Spleen (tissue), 11 donors: ENCODE measurements around the gene PREPL. TPM values are rescaled to one million over a fixed set of nuclear protein-coding genes. Genes with fewer than 3 reads are reported as not detected.

Source experiments
- DNase-seq: peaks from one replicate; pipeline ENCODE4 v3.0.0-alpha.2; 2020
- H3K27ac ChIP-seq, 8 donors: fragments of 200-600 bp; sonication (generic) in 7 of 8; 1 replicate in 4 of 8; 2 replicates in 4 of 8; pipeline versions ENCODE4 v1.5.0 to v1.8.0; 2016 to 2021; ENCODE audit warnings: inconsistent platforms in 4 of 8, mild to moderate bottlenecking in 4 of 8, moderate library complexity in 1 of 8
- H3K27me3 ChIP-seq, 7 donors: fragments of 200-600 bp; sonication (generic) in 6 of 7; replicated peaks in 1 of 7; 1 replicate in 4 of 7; 2 replicates in 3 of 7; pipeline versions ENCODE4 v1.5.0 to v1.8.0; 2016 to 2021; ENCODE audit warnings: inconsistent platforms in 3 of 7, mild to moderate bottlenecking in 1 of 7
- H3K36me3 ChIP-seq, 6 donors: fragments of 200-600 bp; sonication (generic) in 5 of 6; 1 replicate in 4 of 6; 2 replicates in 2 of 6; pipeline versions ENCODE4 v1.5.0 to v1.8.0; 2016 to 2021; ENCODE audit warnings: inconsistent platforms in 2 of 6
- H3K4me1 ChIP-seq, 6 donors: fragments of 200-600 bp; sonication (generic) in 5 of 6; 1 replicate in 3 of 6; 2 replicates in 3 of 6; pipeline versions ENCODE4 v1.5.0 to v1.8.0; 2016 to 2021; ENCODE audit warnings: inconsistent platforms in 3 of 6
- H3K4me3 ChIP-seq, 8 donors: fragments of 200-600 bp; sonication (generic) in 7 of 8; 1 replicate in 4 of 8; 2 replicates in 4 of 8; pipeline versions ENCODE4 v1.5.0 to v1.8.0; 2016 to 2021; ENCODE audit warnings: inconsistent platforms in 4 of 8, mild to moderate bottlenecking in 4 of 8, moderate library complexity in 2 of 8
- H3K9me3 ChIP-seq, 8 donors: fragments of 200-600 bp; sonication (generic) in 7 of 8; 1 replicate in 4 of 8; 2 replicates in 4 of 8; pipeline versions ENCODE4 v1.5.0 to v1.8.0; 2016 to 2021; ENCODE audit warnings: inconsistent platforms in 4 of 8
- CTCF ChIP-seq, 11 experiments: fragments of 200-600 bp in 7 of 11; fragments of 450-650 bp in 4 of 11; sonication (generic) in 4 of 11; IDR thresholded peaks in 8 of 11; conservative IDR thresholded peaks in 3 of 11; 1 replicate in 7 of 11; 2 replicates in 4 of 11; pipeline versions ENCODE4 v1.4.0 to v1.8.0; 2016 to 2021; ENCODE audit warnings: antibody characterized with exemption in 11 of 11, inconsistent platforms in 4 of 11, mild to moderate bottlenecking in 1 of 11
- POLR2A ChIP-seq, 3 donors: fragments of 450-650 bp; IDR thresholded peaks; one replicate each; pipeline ENCODE4 v1.5.1; 2017; ENCODE audit warnings: antibody characterized with exemption in 3 of 3, mild to moderate bottlenecking in 1 of 3
- POLR2AphosphoS5 ChIP-seq, 3 donors: sonication (generic); formaldehyde crosslinking; IDR thresholded peaks; one replicate each; pipeline ENCODE4 v1.5.1; 2017; ENCODE audit warnings: antibody characterized with exemption in 3 of 3
- WGBS, 5 donors: extraction: QIAGEN DNeasy Blood & Tissue Kit in 3 of 5; methylation state at CpG; one replicate each; pipeline versions ENCODE4 v1.1.5 to v1.1.7; 2013 to 2018; 5-methylcytosine and 5-hydroxymethylcytosine counted together
- intact Hi-C: fragments of 100-400 bp; cut with DNase I; formaldehyde crosslinking; loops from one replicate; pipeline ENCODE4 v1.15.0; 2023; ENCODE audit warnings: low total_unique reads
- polyA plus RNA-seq, 3 donors: library from polyadenylated mRNA; stranded (reverse); fragments of 200-250 nt; gene quantifications; one replicate each; pipeline ENCODE4 v1.2.1, GENCODE V29; 2013
- total RNA-seq, 7 donors: library from RNA; depleted of rRNA in 3 of 7; stranded (reverse); fragments of >200 nt in 3 of 7; fragmentation: NEBNext Ultra II Directional in 4 of 7; extraction: Animal tissue kit (Norgen Biotek cat#: 25700) in 4 of 7; gene quantifications; one replicate each; pipeline versions ENCODE4 v1.1.0 to v1.2.1, GENCODE V29; 2016 to 2021
- donor health status: healthy with polysubstance abuse.
- donor health status: DM: no; HTN: no; CAD: no; lungs with moderate emphysema.
- donor health status: DM: no; HTN: no; CAD: no.
- donor health status: Bipolar disorder and iron deficiency.
- donor health status: healthy.
- donor health status: DM: no; HTN: no; CAD: no.
- donor health status: DM: yes; HTN: yes; CAD: no.

Gene PREPL
- total and polyA plus RNA-seq, 10 donors = 4.0 to 34.4 (median 26.5) TPM

- no peak for DNase-seq
- H3K36me3 ChIP-seq = peaks cover 0 to 9% (median 0%) of the 10 kb centered on the region in 6 donors
- no peak for TF ChIP-seq POLR2AphosphoS5 (IDR thresholded peaks at IDR 0.05)
- TF ChIP-seq CTCF (IDR thresholded peaks at IDR 0.05 in 8 of 11, conservative IDR thresholded peaks at IDR 0.05 in 3 of 11) = no peak
- 33 to 39% (median 36%) methylated on average over 3 of the region's 3 CpGs for WGBS, 5 donors
- intact Hi-C loops = no loop called here
- peaks cover 11 to 54% (median 38%) of the 10 kb centered on the region in 6 donors for H3K4me1 ChIP-seq
- no peak overlapping the region for H3K27ac ChIP-seq
- no peaks in the 10 kb centered on the region for H3K27me3 ChIP-seq
- no peak overlapping the region for H3K4me3 ChIP-seq
- no peaks in the 10 kb centered on the region for H3K9me3 ChIP-seq
These were observed 2.8 kb downstream of the PREPL start for GRCh38 chr2:44358503-44358902.

GRCh38 chr2:44354761-44355160 is 6.5 kb downstream of the PREPL start:
- H3K4me1 ChIP-seq = peaks cover 11 to 56% (median 29%) of the 10 kb centered on the region in 6 donors
- intact Hi-C loops = no loop called here
- H3K36me3 ChIP-seq = peaks cover 0 to 9% (median 0%) of the 10 kb centered on the region in 6 donors
- H3K4me3 ChIP-seq = no peak overlapping the region
- TF ChIP-seq POLR2A (IDR thresholded peaks at IDR 0.05) (no peak), POLR2AphosphoS5 (IDR thresholded peaks at IDR 0.05) (no peak), CTCF (IDR thresholded peaks at IDR 0.05 in 8 of 11, conservative IDR thresholded peaks at IDR 0.05 in 3 of 11) (no peak)
- no peaks in the 10 kb centered on the region for H3K9me3 ChIP-seq
- no peaks in the 10 kb centered on the region for H3K27me3 ChIP-seq
- no peak overlapping the region for H3K27ac ChIP-seq
- no peak for DNase-seq
- WGBS, 5 donors = 92 to 94% (median 94%) methylated on average over 6 of the region's 6 CpGs

- peaks cover 0 to 37% (median 11%) of the 10 kb centered on the region in 6 donors for H3K4me1 ChIP-seq
- H3K4me3 ChIP-seq = no peak overlapping the region
- WGBS, 5 donors = 94 to 100% (median 99%) methylated on average over 1 of the region's 1 CpG
- H3K36me3 ChIP-seq = peaks cover 0 to 9% (median 0%) of the 10 kb centered on the region in 6 donors
- H3K9me3 ChIP-seq = no peaks in the 10 kb centered on the region
- TF ChIP-seq CTCF (IDR thresholded peaks at IDR 0.05 in 8 of 11, conservative IDR thresholded peaks at IDR 0.05 in 3 of 11) (no peak), POLR2A (IDR thresholded peaks at IDR 0.05) (no peak), POLR2AphosphoS5 (IDR thresholded peaks at IDR 0.05) (no peak)
- no peak for DNase-seq
- H3K27ac ChIP-seq = no peak overlapping the region
- no peaks in the 10 kb centered on the region for H3K27me3 ChIP-seq
- intact Hi-C loops = no loop called here
These were observed 8.8 kb downstream of the PREPL start for GRCh38 chr2:44352510-44352909.

GRCh38 chr2:44351676-44352075 is 9.6 kb downstream of the PREPL start:
- no peak for TF ChIP-seq POLR2AphosphoS5 (IDR thresholded peaks at IDR 0.05)
- no peak for TF ChIP-seq POLR2A (IDR thresholded peaks at IDR 0.05)
- no peak for TF ChIP-seq CTCF (IDR thresholded peaks at IDR 0.05 in 8 of 11, conservative IDR thresholded peaks at IDR 0.05 in 3 of 11)
- Histone ChIP-seq H3K27me3 (no peaks in the 10 kb centered on the region), H3K36me3 (peaks cover 0 to 13% (median 0%) of the 10 kb centered on the region in 6 donors), H3K9me3 (no peaks in the 10 kb centered on the region), H3K4me1 (peaks cover 0 to 29% (median 11%) of the 10 kb centered on the region in 6 donors), H3K27ac (no peak overlapping the region), H3K4me3 (no peak overlapping the region)
- 83 to 93% (median 85%) methylated on average over 2 of the region's 2 CpGs for WGBS, 5 donors
- intact Hi-C loops = no loop called here
- DNase-seq = no peak
